Measurements from ENCODE around the gene LYZL2.

DNA sequence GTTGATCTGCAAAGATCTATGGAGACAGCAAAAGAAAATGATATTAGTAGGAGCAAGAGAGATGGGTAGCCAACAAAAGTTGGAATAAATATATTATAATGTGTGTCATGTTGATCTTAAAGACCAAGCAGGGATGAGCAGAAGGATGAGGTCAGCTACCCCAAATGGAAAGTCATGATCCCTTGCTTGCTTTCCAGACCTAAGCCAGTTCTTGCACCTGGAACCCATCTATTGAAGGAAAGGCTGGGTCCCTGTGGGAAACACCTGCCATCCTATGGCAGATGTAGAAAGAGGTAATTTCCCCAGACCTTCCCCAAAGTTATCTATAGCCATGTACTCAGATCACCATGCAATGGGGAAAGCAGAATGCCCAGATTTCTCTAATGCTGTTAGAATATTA is 52.5 kb downstream of the LYZL2 start:
- TF ChIP-seq SUZ12 (IDR thresholded peaks at IDR 0.05) = no peak
- no peak for TF ChIP-seq ELF4 (IDR thresholded peaks at IDR 0.05)
- no peak for TF ChIP-seq FOXA1 (IDR thresholded peaks at IDR 0.05)
- no peak for TF ChIP-seq FOXM1 (IDR thresholded peaks at IDR 0.05; ENCODE audit: borderline replicate concordance)
- no peak for TF ChIP-seq ARNT (IDR thresholded peaks at IDR 0.05)
- no peak for TF ChIP-seq BHLHE40 (IDR thresholded peaks at IDR 0.05; ENCODE audit: borderline replicate concordance)
- no peak for TF ChIP-seq ZNF384 (IDR thresholded peaks at IDR 0.05)
- TF ChIP-seq TARDBP (IDR thresholded peaks at IDR 0.05) = no peak
- no peak for TF ChIP-seq FOXK2 (IDR thresholded peaks at IDR 0.05)
- no peak for TF ChIP-seq SP1 (IDR thresholded peaks at IDR 0.05)
- TF ChIP-seq, protein P1, sequence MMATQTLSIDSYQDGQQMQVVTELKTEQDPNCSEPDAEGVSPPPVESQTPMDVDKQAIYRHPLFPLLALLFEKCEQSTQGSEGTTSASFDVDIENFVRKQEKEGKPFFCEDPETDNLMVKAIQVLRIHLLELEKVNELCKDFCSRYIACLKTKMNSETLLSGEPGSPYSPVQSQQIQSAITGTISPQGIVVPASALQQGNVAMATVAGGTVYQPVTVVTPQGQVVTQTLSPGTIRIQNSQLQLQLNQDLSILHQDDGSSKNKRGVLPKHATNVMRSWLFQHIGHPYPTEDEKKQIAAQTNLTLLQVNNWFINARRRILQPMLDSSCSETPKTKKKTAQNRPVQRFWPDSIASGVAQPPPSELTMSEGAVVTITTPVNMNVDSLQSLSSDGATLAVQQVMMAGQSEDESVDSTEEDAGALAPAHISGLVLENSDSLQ (IDR thresholded peaks at IDR 0.05) = no peak
- TF ChIP-seq L3MBTL2 (conservative IDR thresholded peaks at IDR 0.05) = no peak

Data from HEK293T (cell line).